Brain microvascular endothelial cell (primary cell): ENCODE results near the gene TMEM255B.

ENCODE experiments used
- DNase-seq: peaks from one replicate; pipeline ENCODE4 v3.0.0-alpha.2; 2020
- H3K27ac ChIP-seq: fragments of 250-450 bp; sonication (Bioruptor Pico); 2 replicates; pipeline ENCODE4 v1.5.1; 2020; ENCODE audit warnings: mild to moderate bottlenecking, moderate library complexity
- H3K27me3 ChIP-seq: fragments of 250-450 bp; sonication (Bioruptor Pico); replicated peaks from 2 replicates; pipeline ENCODE4 v1.5.1; 2020; ENCODE audit warnings: mild to moderate bottlenecking
- H3K36me3 ChIP-seq: fragments of 250-450 bp; sonication (Bioruptor Pico); replicated peaks from 2 replicates; pipeline ENCODE4 v1.5.1; 2020; ENCODE audit warnings: mild to moderate bottlenecking
- H3K4me3 ChIP-seq: 2 replicates; pipeline ENCODE4 v1.5.1; 2011; ENCODE audit warnings: low read depth, mild to moderate bottlenecking, control low read depth, low read length, moderate library complexity
- CTCF ChIP-seq: IDR thresholded peaks from 2 replicates; pipeline ENCODE4 v1.5.1; 2011; ENCODE audit warnings: low read depth, mild to moderate bottlenecking, moderate library complexity, low read length, control low read depth, inconsistent platforms; ENCODE audit errors: missing control alignments
- in situ Hi-C: cut with HindIII; loops from 2 replicates; pipeline ENCODE4 v1.10.0; 2017; ENCODE audit warnings: low sequenced_read_pairs, low pct_ligation_motif_present

The TMEM255B gene

GRCh38 chr13:113801289-113801961 is 42.4 kb downstream of the TMEM255B start:
- no peak for TF ChIP-seq CTCF
- Histone ChIP-seq H3K4me3 (no peak overlapping the region), H3K27ac (no peak overlapping the region), H3K36me3 (no peaks in the 10 kb centered on the region), H3K27me3 (no peaks in the 10 kb centered on the region)
- no peak for DNase-seq
- in situ Hi-C loops: no loop called here

- peak; percentile 54 for DNase-seq
- no peak overlapping the region for H3K27ac ChIP-seq
- peak; percentile 36 for TF ChIP-seq CTCF
Measured at GRCh38 chr13:113802090-113802531, 43.1 kb downstream of the TMEM255B start.

GRCh38 chr13:113802761-113803160 is 43.7 kb downstream of the TMEM255B start:
- Histone ChIP-seq H3K4me3 (no peak overlapping the region), H3K27ac (no peak overlapping the region), H3K36me3 (no peaks in the 10 kb centered on the region), H3K27me3 (no peaks in the 10 kb centered on the region)
- in situ Hi-C loops: no loop called here
- DNase-seq: no peak
- TF ChIP-seq CTCF: peak; percentile 52

More at GRCh38 chr13:113802090-113802531, 43.1 kb downstream of the TMEM255B start:
- Histone ChIP-seq H3K27me3 (no peaks in the 10 kb centered on the region), H3K36me3 (no peaks in the 10 kb centered on the region), H3K4me3 (no peak overlapping the region)
- in situ Hi-C loops: no loop called here

- in situ Hi-C loops: no loop called here
- Histone ChIP-seq H3K27me3 (no peaks in the 10 kb centered on the region), H3K36me3 (no peaks in the 10 kb centered on the region), H3K27ac (no peak overlapping the region), H3K4me3 (no peak overlapping the region)
- DNase-seq: no peak
- TF ChIP-seq CTCF: no peak
Measured at GRCh38 chr13:113803409-113804016, 44.5 kb downstream of the TMEM255B start.

GRCh38 chr13:113804017-113804702 is 45.1 kb downstream of the TMEM255B start:
- no peaks in the 10 kb centered on the region for H3K27me3 ChIP-seq
- no peak overlapping the region for H3K4me3 ChIP-seq
- no peaks in the 10 kb centered on the region for H3K36me3 ChIP-seq
- no peak for TF ChIP-seq CTCF
- in situ Hi-C loops: no loop called here
- H3K27ac ChIP-seq: no peak overlapping the region
- DNase-seq: no peak
